IMR-90 (cell line): ENCODE results near the gene ANKRD34C. TPM values are rescaled to one million over a fixed set of nuclear protein-coding genes. Genes with fewer than 3 reads are reported as not detected.

Source experiments
- ATAC-seq: fragments of 200-7000 bp; cut with Tn5 transposase; 2 replicates; pipeline ENCODE4 v1.9.1; 2020; ENCODE audit warnings: low read depth, mild to moderate bottlenecking, moderate library complexity
- BruUV-seq: library from RNA; stranded (reverse); fragments of 400-500 nt; replicated peaks from 2 replicates; lab custom pipeline; 2021; lab: Mats Ljungman, UMichigan
- CTCF ChIA-PET: fragments of 300-600 bp; formaldehyde crosslinking; extraction: SDS; loops from one replicate; lab custom pipeline; 2021; ENCODE audit warnings: antibody characterized with exemption; lab: Yijun Ruan, JAX
- POLR2A ChIA-PET: fragments of 300-600 bp; sonication (Branson Sonifier 250); formaldehyde crosslinking; loops from one replicate; lab custom pipeline; 2022; ENCODE audit warnings: antibody characterized with exemption; ENCODE audit not compliant: unreplicated experiment; lab: Charles Lee
- DNase-seq: peaks from one replicate; pipeline ENCODE4 v3.0.0; 2013
- H2AFZ ChIP-seq: replicated peaks from 2 replicates; pipeline ENCODE3; 2013; ENCODE audit warnings: low read length, mild to moderate bottlenecking; ENCODE audit not compliant: poor library complexity
- H2AK5ac ChIP-seq: 2 replicates; pipeline ENCODE4 v1.6.1; 2013; ENCODE audit warnings: low read depth, low read length, inconsistent platforms
- H2AK9ac ChIP-seq: replicated peaks from 2 replicates; pipeline ENCODE3; 2013; ENCODE audit warnings: mild to moderate bottlenecking, low read depth, low read length, moderate library complexity; ENCODE audit not compliant: poor library complexity
- H2BK120ac ChIP-seq: 2 replicates; pipeline ENCODE4 v1.6.1; 2013; ENCODE audit warnings: low read depth, low read length, inconsistent platforms
- H2BK15ac ChIP-seq: 3 replicates; pipeline ENCODE4 v1.6.1; 2013; ENCODE audit warnings: low read depth, low read length, inconsistent platforms
- H2BK20ac ChIP-seq: 2 replicates; pipeline ENCODE4 v1.6.1; 2013; ENCODE audit warnings: low read depth, mild to moderate bottlenecking, inconsistent platforms, low read length, moderate library complexity
- H2BK5ac ChIP-seq: 2 replicates; pipeline ENCODE4 v1.6.1; 2013; ENCODE audit warnings: mild to moderate bottlenecking, low read depth, low read length, inconsistent platforms; ENCODE audit not compliant: poor library complexity, severe bottlenecking
- H3K14ac ChIP-seq: replicated peaks from 2 replicates; pipeline ENCODE4 v1.6.1; 2013; ENCODE audit warnings: low read depth, low read length, inconsistent platforms
- H3K18ac ChIP-seq: 2 replicates; pipeline ENCODE4 v1.6.1; 2013; ENCODE audit warnings: low read depth, low read length, control low read depth
- H3K23ac ChIP-seq: 2 replicates; pipeline ENCODE4 v1.6.1; 2013; ENCODE audit warnings: low read depth, low read length, inconsistent platforms
- H3K27ac ChIP-seq: 2 replicates; pipeline ENCODE4 v1.5.1; 2013; ENCODE audit warnings: mild to moderate bottlenecking, control low read depth, low read length; ENCODE audit not compliant: insufficient read depth
- H3K27me3 ChIP-seq: 2 replicates; pipeline ENCODE4 v1.6.1; 2013; ENCODE audit warnings: low read length; ENCODE audit not compliant: control insufficient read depth, insufficient read depth
- H3K36me3 ChIP-seq: 2 replicates; pipeline ENCODE4 v1.6.1; 2013; ENCODE audit warnings: low read length, mixed read lengths; ENCODE audit not compliant: control insufficient read depth, insufficient read depth
- H3K4ac ChIP-seq: 2 replicates; pipeline ENCODE4 v1.6.1; 2013; ENCODE audit warnings: low read depth, low read length, inconsistent platforms
- H3K4me1 ChIP-seq: 2 replicates; pipeline ENCODE4 v1.6.1; 2013; ENCODE audit warnings: low read length, mixed read lengths; ENCODE audit not compliant: control insufficient read depth, insufficient read depth
- H3K4me2 ChIP-seq: 2 replicates; pipeline ENCODE4 v1.6.1; 2013; ENCODE audit warnings: low read depth, mild to moderate bottlenecking, control low read depth, low read length, moderate library complexity
- H3K4me3 ChIP-seq: 2 replicates; pipeline ENCODE4 v1.5.1; 2013; ENCODE audit warnings: low read depth, mild to moderate bottlenecking, control low read depth, low read length, moderate library complexity; ENCODE audit not compliant: insufficient read depth
- H3K56ac ChIP-seq: 2 replicates; pipeline ENCODE4 v1.6.1; 2013; ENCODE audit warnings: low read length, inconsistent platforms; ENCODE audit not compliant: insufficient read depth; ENCODE audit errors: extremely low read depth
- H3K79me1 ChIP-seq, 2 experiments: 2 replicates each; pipeline ENCODE4 v1.6.1; 2013; ENCODE audit warnings: low read length in 2 of 2, inconsistent platforms in 1 of 2, low read depth in 1 of 2
- H3K9ac ChIP-seq: 2 replicates; pipeline ENCODE4 v1.6.1; 2013; ENCODE audit warnings: low read depth, low read length, control low read depth
- H3K9me1 ChIP-seq: 2 replicates; pipeline ENCODE4 v1.6.1; 2013; ENCODE audit warnings: low read length, inconsistent platforms; ENCODE audit not compliant: insufficient read depth
- H3K9me3 ChIP-seq: 2 replicates; pipeline ENCODE4 v1.6.1; 2013; ENCODE audit warnings: low read length; ENCODE audit not compliant: control insufficient read depth, insufficient read depth
- H4K20me1 ChIP-seq: 2 replicates; pipeline ENCODE4 v1.6.1; 2013; ENCODE audit warnings: low read length, inconsistent platforms; ENCODE audit not compliant: insufficient read depth
- H4K5ac ChIP-seq: 2 replicates; pipeline ENCODE4 v1.6.1; 2013; ENCODE audit warnings: mild to moderate bottlenecking, low read depth, low read length, control low read depth
- H4K8ac ChIP-seq, 2 experiments: 2 replicates each; pipeline ENCODE4 v1.6.1; 2013; ENCODE audit warnings: low read depth in 2 of 2, low read length in 2 of 2, control low read depth in 1 of 2, inconsistent platforms in 1 of 2
- H4K91ac ChIP-seq: 2 replicates; pipeline ENCODE4 v1.6.1; 2013; ENCODE audit warnings: low read depth, low read length, inconsistent platforms; ENCODE audit not compliant: insufficient read depth
- BHLHE40 ChIP-seq: fragments of 150-350 bp; IDR thresholded peaks from 2 replicates; pipeline ENCODE4 v1.6.1; 2016; ENCODE audit warnings: mild to moderate bottlenecking, low read depth, low read length
- CEBPB ChIP-seq: IDR thresholded peaks from 2 replicates; pipeline ENCODE4 v1.6.1; 2012; ENCODE audit warnings: low read depth, low read length, improper control_type of control experiment
- CHD1 ChIP-seq: IDR thresholded peaks from 2 replicates; pipeline ENCODE4 v1.6.1; 2012; ENCODE audit warnings: low read depth, low read length, improper control_type of control experiment
- FOS ChIP-seq: fragments of 150-350 bp; IDR thresholded peaks from 2 replicates; pipeline ENCODE4 v1.6.1; 2016; ENCODE audit warnings: low read depth, low read length
- MAFK ChIP-seq: IDR thresholded peaks from 2 replicates; pipeline ENCODE4 v1.6.1; 2012; ENCODE audit warnings: low read depth, low read length, improper control_type of control experiment
- MAZ ChIP-seq: IDR thresholded peaks from 2 replicates; pipeline ENCODE4 v1.6.1; 2012; ENCODE audit warnings: low read depth, mild to moderate bottlenecking, low read length, improper control_type of control experiment, moderate library complexity, borderline replicate concordance
- MXI1 ChIP-seq: IDR thresholded peaks from 2 replicates; pipeline ENCODE4 v1.6.1; 2012; ENCODE audit warnings: low read depth, mild to moderate bottlenecking, low read length, moderate library complexity, borderline replicate concordance
- NFE2L2 ChIP-seq: fragments of 150-350 bp; IDR thresholded peaks from 2 replicates; pipeline ENCODE4 v1.6.1; 2016; ENCODE audit warnings: low read depth, mild to moderate bottlenecking, low read length
- POLR2A ChIP-seq: IDR thresholded peaks from 2 replicates; pipeline ENCODE4 v1.6.1; 2012; ENCODE audit warnings: mild to moderate bottlenecking, low read depth, low read length
- RAD21 ChIP-seq: IDR thresholded peaks from 2 replicates; pipeline ENCODE4 v1.6.1; 2012; ENCODE audit warnings: low read length, improper control_type of control experiment
- RCOR1 ChIP-seq: IDR thresholded peaks from 2 replicates; pipeline ENCODE4 v1.6.1; 2012; ENCODE audit warnings: mild to moderate bottlenecking, low read length, improper control_type of control experiment; ENCODE audit not compliant: insufficient replicate concordance
- RFX5 ChIP-seq: IDR thresholded peaks from 2 replicates; pipeline ENCODE4 v1.8.0; 2012; ENCODE audit warnings: low read depth, mild to moderate bottlenecking, low read length, moderate library complexity
- SMC3 ChIP-seq: fragments of 150-350 bp; IDR thresholded peaks from 2 replicates; pipeline ENCODE4 v1.6.1; 2016; ENCODE audit warnings: low read depth, mild to moderate bottlenecking, antibody characterized with exemption, low read length, moderate library complexity
- WGBS, 2 experiments: methylation state at CpG; one replicate each; pipeline versions ENCODE4 v1.1.5 to v1.1.7; 2013; ENCODE audit warnings: missing lambda C conversion rate in 2 of 2; ENCODE audit not compliant: insufficient read length in 1 of 2; ENCODE audit errors: extremely low coverage in 2 of 2; 5-methylcytosine and 5-hydroxymethylcytosine counted together
- dilution Hi-C: fragments of 300-500 bp; cut with HindIII; formaldehyde crosslinking; loops from one replicate; pipeline ENCODE4 v1.14.3; 2018; ENCODE audit warnings: low sequenced_read_pairs; ENCODE audit not compliant: unreplicated experiment
- in situ Hi-C: fragments of 300-500 bp; cut with MboI; formaldehyde crosslinking; loops from 3 replicates; pipeline ENCODE4 v1.14.3; 2019; ENCODE audit warnings: low sequenced_read_pairs, inconsistent platforms, mixed read lengths
- intact Hi-C: fragments of 100-400 bp; cut with micrococcal nuclease; formaldehyde crosslinking; loops from 2 replicates; pipeline ENCODE4 v1.10.0; 2022
- polyA plus RNA-seq, 3 experiments: library from polyadenylated mRNA; depleted of rRNA; stranded (reverse); fragments of >200 nt; gene quantifications; 2 replicates each; pipeline ENCODE4 v1.2.3, GENCODE V29; 2012; ENCODE audit warnings: low replicate concordance in 1 of 3
- total RNA-seq: library from RNA; depleted of rRNA; stranded (reverse); fragments of >200 nt; gene quantifications from 2 replicates; pipeline ENCODE4 v1.2.3, GENCODE V29; 2012
- TF ChIP-seq, protein P1 (sequence below): fragments of 150-350 bp; IDR thresholded peaks from 2 replicates; pipeline ENCODE4 v1.6.1; 2017; ENCODE audit warnings: mild to moderate bottlenecking, antibody characterized with exemption, low read length, low read depth

Gene ANKRD34C
- total and polyA plus RNA-seq, 2 of the 4 experiments (the other 2 are of a cell fraction): not detected

- Histone ChIP-seq H3K9me1 (no peaks in the 10 kb centered on the region), H2AK9ac (no peak overlapping the region), H4K5ac (no peak overlapping the region), H3K4me3 (no peak overlapping the region), H4K8ac (no peak overlapping the region), H2BK5ac (no peak overlapping the region), H3K4me1 (no peaks in the 10 kb centered on the region), H4K91ac (no peak overlapping the region), H2BK120ac (no peak overlapping the region), H2BK15ac (no peak overlapping the region), H4K20me1 (no peaks in the 10 kb centered on the region), H2BK20ac (no peak overlapping the region), H3K56ac (no peak overlapping the region), H3K4ac (no peak overlapping the region), H3K23ac (no peak overlapping the region), H3K27me3 (peaks cover 3% of the 10 kb centered on the region), H3K14ac (no peak overlapping the region), H2AFZ (no peak overlapping the region), H3K18ac (no peak overlapping the region), H3K9ac (no peak overlapping the region), H3K9me3 (no peaks in the 10 kb centered on the region), H3K4me2 (no peak overlapping the region), H3K79me1 (no peaks in the 10 kb centered on the region), H2AK5ac (no peak overlapping the region), H3K36me3 (no peaks in the 10 kb centered on the region), H3K27ac (no peak overlapping the region)
- ChIA-PET CTCF (interaction anchor here (1.2 kb wide), 1 partner anchor 14 kb away, joined by 3 read pairs; the partner anchor contains the start of gene TMED3), POLR2A (no interaction called here)
- BruUV-seq: no TSS peak
- intact Hi-C loops (no loop called here), in situ Hi-C loops (no loop called here), dilution Hi-C loops (no loop called here)
- DNase-seq (no peak), ATAC-seq (no peak)
- no CpG with 5 or more reads among the region's 4 CpGs for WGBS, 2 experiments
- TF ChIP-seq, protein P1, sequence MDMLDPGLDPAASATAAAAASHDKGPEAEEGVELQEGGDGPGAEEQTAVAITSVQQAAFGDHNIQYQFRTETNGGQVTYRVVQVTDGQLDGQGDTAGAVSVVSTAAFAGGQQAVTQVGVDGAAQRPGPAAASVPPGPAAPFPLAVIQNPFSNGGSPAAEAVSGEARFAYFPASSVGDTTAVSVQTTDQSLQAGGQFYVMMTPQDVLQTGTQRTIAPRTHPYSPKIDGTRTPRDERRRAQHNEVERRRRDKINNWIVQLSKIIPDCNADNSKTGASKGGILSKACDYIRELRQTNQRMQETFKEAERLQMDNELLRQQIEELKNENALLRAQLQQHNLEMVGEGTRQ: no peak
- TF ChIP-seq FOS (no peak), RFX5 (no peak), CEBPB (no peak), RAD21 (no peak), NFE2L2 (no peak), MXI1 (no peak), MAFK (no peak), BHLHE40 (no peak), RCOR1 (no peak), SMC3 (no peak), POLR2A (no peak), CHD1 (no peak), MAZ (no peak)
Measured at GRCh38 chr15:79296583-79296982, 14.1 kb downstream of the ANKRD34C start.
